HUES64 (cell line): ENCODE data around the gene NGEF.

Source experiments
- H3K27ac ChIP-seq: 2 replicates; pipeline ENCODE4 v1.7.0; 2013; ENCODE audit warnings: low read depth, low read length, inconsistent platforms
- H3K27me3 ChIP-seq: 2 replicates; pipeline ENCODE4 v1.6.1; 2013; ENCODE audit warnings: mild to moderate bottlenecking, low read length; ENCODE audit not compliant: insufficient read depth
- H3K36me3 ChIP-seq: 2 replicates; pipeline ENCODE4 v1.6.1; 2013; ENCODE audit warnings: mild to moderate bottlenecking, low read length; ENCODE audit not compliant: insufficient read depth
- H3K4me1 ChIP-seq: 2 replicates; pipeline ENCODE4 v1.6.1; 2013; ENCODE audit warnings: mild to moderate bottlenecking, low read length, moderate library complexity; ENCODE audit not compliant: insufficient read depth
- H3K4me3 ChIP-seq: 2 replicates; pipeline ENCODE4 v1.5.1; 2013; ENCODE audit warnings: mild to moderate bottlenecking, low read length, moderate library complexity
- H3K9ac ChIP-seq: 2 replicates; pipeline ENCODE4 v1.6.1; 2013; ENCODE audit warnings: mild to moderate bottlenecking, low read depth, low read length
- H3K9me3 ChIP-seq: 2 replicates; pipeline ENCODE4 v1.6.1; 2013; ENCODE audit warnings: low read depth, low read length; ENCODE audit not compliant: insufficient read depth
- WGBS: fragments of 150-250, 120-280 bp; methylation state at CpG from one replicate; pipeline ENCODE4 v1.1.7; 2013; ENCODE audit warnings: missing lambda C conversion rate; 5-methylcytosine and 5-hydroxymethylcytosine counted together

NGEF gene

GRCh38 chr2:232831496-232831895, 181.6 kb downstream of the NGEF start:
- Histone ChIP-seq H3K9me3 (no peaks in the 10 kb centered on the region), H3K9ac (no peak overlapping the region), H3K27me3 (no peaks in the 10 kb centered on the region), H3K4me1 (no peaks in the 10 kb centered on the region), H3K4me3 (no peak overlapping the region), H3K27ac (no peak overlapping the region), H3K36me3 (peaks cover 74% of the 10 kb centered on the region)
- WGBS: 97% methylated on average over 2 of the region's 3 CpGs

DNA sequence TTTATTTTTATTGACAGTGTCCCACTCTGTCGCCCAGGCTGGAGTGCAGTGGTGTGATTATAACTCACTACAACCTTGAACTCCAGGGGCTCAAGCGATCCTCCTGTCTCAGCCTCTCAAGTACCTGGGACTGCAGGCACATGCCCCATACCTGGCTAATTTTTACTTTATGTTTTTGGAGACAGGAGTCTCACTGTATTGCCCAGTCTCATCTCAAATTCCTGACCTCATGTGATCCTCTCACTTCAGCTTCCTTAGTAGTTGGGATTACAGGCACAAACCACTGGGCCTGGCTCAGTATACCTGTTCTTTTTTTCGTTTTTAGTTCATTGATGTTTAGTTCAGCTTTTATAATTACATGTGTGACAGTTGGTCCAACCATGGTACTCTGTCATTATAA, 183.1 kb downstream of the NGEF start:
- no peak overlapping the region for H3K27ac ChIP-seq
- H3K36me3 ChIP-seq: peaks cover 69% of the 10 kb centered on the region
- no peak overlapping the region for H3K4me3 ChIP-seq
- no peaks in the 10 kb centered on the region for H3K27me3 ChIP-seq
- H3K9ac ChIP-seq: no peak overlapping the region
- H3K4me1 ChIP-seq: no peaks in the 10 kb centered on the region
- no peaks in the 10 kb centered on the region for H3K9me3 ChIP-seq
- 91% methylated on average over 3 of the region's 3 CpGs for WGBS
